B cell (primary cell): Measurements from ENCODE around the gene CGNL1.

Experiments
- EZH2 ChIP-seq: IDR thresholded peaks from 2 replicates; pipeline ENCODE4 v1.6.1; 2012; ENCODE audit warnings: borderline replicate concordance, low read depth, mild to moderate bottlenecking, moderate library complexity, low read length; ENCODE audit not compliant: insufficient read depth, poor library complexity, severe bottlenecking
- TF ChIP-seq, protein P1 (sequence below): fragments of 200-600 bp; IDR thresholded peaks from one replicate; pipeline ENCODE4 v1.8.0; 2022; ENCODE audit warnings: antibody characterized with exemption, mild to moderate bottlenecking

DNA sequence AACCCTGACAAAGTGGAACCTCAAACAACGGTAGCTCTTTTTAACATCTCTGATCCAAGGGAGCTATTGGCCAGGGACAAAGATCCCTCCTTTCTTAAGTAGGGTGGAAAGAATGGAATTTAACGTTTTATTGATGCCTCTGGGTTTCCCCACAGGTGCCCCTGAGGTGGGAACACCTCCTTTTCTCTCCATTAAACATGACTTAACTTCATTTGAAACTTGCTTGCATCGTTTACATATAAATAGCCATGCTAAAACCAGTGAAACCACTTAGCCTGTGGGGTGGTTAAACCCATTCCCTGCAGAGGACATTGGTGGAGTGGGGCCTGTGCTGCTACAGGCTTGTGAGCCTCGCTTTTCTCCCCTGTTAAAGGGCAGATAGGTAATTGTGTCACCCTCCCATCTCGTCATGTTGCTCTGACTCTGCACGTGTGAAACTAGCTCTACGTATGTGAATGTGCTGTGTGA is 9.7 kb downstream of the CGNL1 start:
- TF ChIP-seq, protein P1, sequence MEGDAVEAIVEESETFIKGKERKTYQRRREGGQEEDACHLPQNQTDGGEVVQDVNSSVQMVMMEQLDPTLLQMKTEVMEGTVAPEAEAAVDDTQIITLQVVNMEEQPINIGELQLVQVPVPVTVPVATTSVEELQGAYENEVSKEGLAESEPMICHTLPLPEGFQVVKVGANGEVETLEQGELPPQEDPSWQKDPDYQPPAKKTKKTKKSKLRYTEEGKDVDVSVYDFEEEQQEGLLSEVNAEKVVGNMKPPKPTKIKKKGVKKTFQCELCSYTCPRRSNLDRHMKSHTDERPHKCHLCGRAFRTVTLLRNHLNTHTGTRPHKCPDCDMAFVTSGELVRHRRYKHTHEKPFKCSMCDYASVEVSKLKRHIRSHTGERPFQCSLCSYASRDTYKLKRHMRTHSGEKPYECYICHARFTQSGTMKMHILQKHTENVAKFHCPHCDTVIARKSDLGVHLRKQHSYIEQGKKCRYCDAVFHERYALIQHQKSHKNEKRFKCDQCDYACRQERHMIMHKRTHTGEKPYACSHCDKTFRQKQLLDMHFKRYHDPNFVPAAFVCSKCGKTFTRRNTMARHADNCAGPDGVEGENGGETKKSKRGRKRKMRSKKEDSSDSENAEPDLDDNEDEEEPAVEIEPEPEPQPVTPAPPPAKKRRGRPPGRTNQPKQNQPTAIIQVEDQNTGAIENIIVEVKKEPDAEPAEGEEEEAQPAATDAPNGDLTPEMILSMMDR, result no peak
- no peak for TF ChIP-seq EZH2
